ENCODE data around the gene MRPS18A. TPM values are rescaled to one million over a fixed set of nuclear protein-coding genes. Genes with fewer than 3 reads are reported as not detected.

Gene MRPS18A
- total and polyA plus RNA-seq, 2 of the 8 experiments (the other 6 are each of a cell fraction or from before 2014, with no cell fraction given) = 48.3 to 121 TPM

GRCh38 chr6:43716099-43716498 is 28.5 kb upstream of the MRPS18A start:
- Histone ChIP-seq H3K23ac (ENCODE audit: insufficient read length) (no peak overlapping the region), H2BK15ac (ENCODE audit: low read length) (no peak overlapping the region), H3K9ac (replicated peaks in 1 of 4; ENCODE audit: extremely low read depth in 1 of 4, low read depth in 3 of 4, low read length in 3 of 4) (no peak overlapping the region), H3K79me1 (ENCODE audit: low read depth, low read length) (no peaks in the 10 kb centered on the region), H2AK5ac (ENCODE audit: low read depth, low read length) (no peak overlapping the region), H3K18ac (ENCODE audit: extremely low read depth, low read length) (no peak overlapping the region; the same call in 1 of the 2 replicates), H4K5ac (ENCODE audit: insufficient read length, low read depth, low read length) (no peak overlapping the region), H3K9me3 (ENCODE audit: insufficient read depth in 2 of 2, low read depth in 1 of 2, low read length in 1 of 2) (no peaks in the 10 kb centered on the region), H2BK12ac (ENCODE audit: low read depth, low read length) (no peak overlapping the region), H2BK20ac (ENCODE audit: low read length) (no peak overlapping the region), H3K4me2 (ENCODE audit: insufficient read depth in 1 of 2, low read depth in 2 of 2, low read length in 2 of 2) (0 out of 4 replicates have a peak overlapping the region, but pooled peaks of 1 of the 2 experiments have one; percentile 5), H4K20me1 (replicated peaks in 1 of 2; ENCODE audit: control insufficient read depth in 1 of 2, insufficient read depth in 2 of 2, low read length in 2 of 2) (no peaks in the 10 kb centered on the region), H3K36me3 (ENCODE audit: control insufficient read depth in 2 of 4, insufficient read depth in 4 of 4, low read length in 3 of 4) (no peaks in the 10 kb centered on the region), H2AFZ (ENCODE audit: low read length) (no peak overlapping the region), H3K4me1 (replicated peaks in 1 of 4; ENCODE audit: control insufficient read depth in 3 of 4, insufficient read depth in 4 of 4, low read length in 3 of 4) (peaks cover 0 to 7% (median 4%) of the 10 kb centered on the region in 4 experiments; a peak in 4 of 7 replicates), H3K4me3 (ENCODE audit: extremely low read depth in 1 of 4, insufficient read depth in 2 of 4, low read depth in 3 of 4, low read length in 4 of 4) (no peak overlapping the region), H4K8ac (ENCODE audit: extremely low read depth, insufficient read depth, low read length) (peak overlapping the region; percentile 14; the same call in 1 of the 2 replicates), H2BK120ac (replicated peaks; ENCODE audit: low read depth, low read length) (no peak overlapping the region), H3K23me2 (ENCODE audit: low read depth, low read length) (no peaks in the 10 kb centered on the region), H3K27ac (ENCODE audit: low read depth, low read length) (no peak overlapping the region), H3K27me3 (replicated peaks in 1 of 4; ENCODE audit: control insufficient read depth in 3 of 4, extremely low read depth in 1 of 4, insufficient read depth in 3 of 4, low read length in 3 of 4) (no peaks in the 10 kb centered on the region), H3K4ac (replicated peaks; ENCODE audit: insufficient read length, low read depth, low read length) (no peak overlapping the region), H3K79me2 (ENCODE audit: control insufficient read depth in 1 of 2, insufficient read depth in 2 of 2, low read length in 2 of 2) (no peaks in the 10 kb centered on the region), H2BK5ac (ENCODE audit: low read depth, low read length) (no peak overlapping the region), H3K56ac (replicated peaks; ENCODE audit: insufficient read length, low read depth, low read length) (no peak overlapping the region), H3K14ac (ENCODE audit: insufficient read length) (no peak overlapping the region), H4K91ac (replicated peaks; ENCODE audit: insufficient read length, low read length) (peak overlapping the region; percentile 59)
- FAIRE-seq = no peak
- 69% methylated on average over 8 of the region's 9 CpGs; no CpG with 5 or more reads in 1 of the 2 experiments for WGBS, 2 experiments (ENCODE audit: extremely low coverage in 1 of 2, insufficient coverage in 1 of 2, insufficient read length in 1 of 2, insufficient replicate concordance in 2 of 2, low coverage in 1 of 2, low lambda C conversion rate in 2 of 2, missing lambda C conversion rate in 1 of 2)
- POLR2A ChIA-PET (ENCODE audit: partially characterized antibody) = interaction anchor here (0.7 to 3.3 kb wide), 2 partner anchors 57 to 169 kb away, joined by 3 to 9 read pairs; no protein-coding TSS in a partner anchor
- DNase-seq (ENCODE audit: low read depth in 1 of 2, low spot score in 2 of 2) = no peak
- CTCF ChIA-PET (ENCODE audit: partially characterized antibody) = interaction anchor here (0.6 to 3.6 kb wide), 6 partner anchors 8 to 348 kb away, joined by 3 to 26 read pairs (median 4); partner anchors contain the start of gene VEGFA
- no peak for TF ChIP-seq E2F6 (IDR thresholded peaks at IDR 0.05)
- TF ChIP-seq GABPA (IDR thresholded peaks at IDR 0.05; ENCODE audit: borderline replicate concordance, insufficient read depth, low read length) = no peak
- TF ChIP-seq BACH1 (IDR thresholded peaks at IDR 0.05; ENCODE audit: low read length) = no peak
- no peak for TF ChIP-seq CHD1 (IDR thresholded peaks at IDR 0.05; ENCODE audit: low read depth, low read length)
- TF ChIP-seq SRF (IDR thresholded peaks at IDR 0.05; ENCODE audit: low read depth, low read length) = no peak
- TF ChIP-seq CTCF (IDR thresholded peaks at IDR 0.05; ENCODE audit: control extremely low read depth in 1 of 3, insufficient read depth in 1 of 3, low read depth in 1 of 3, low read length in 3 of 3) = no peak
- TF ChIP-seq SIX5 (IDR thresholded peaks at IDR 0.05; ENCODE audit: low read depth, low read length) = no peak
- TF ChIP-seq EP300 (IDR thresholded peaks at IDR 0.05; ENCODE audit: borderline replicate concordance in 1 of 2, low read depth in 2 of 2, low read length in 2 of 2) = no peak
- TF ChIP-seq POLR2AphosphoS5 (IDR thresholded peaks at IDR 0.05; ENCODE audit: low read depth, low read length) = no peak
- no peak for TF ChIP-seq HDAC2 (IDR thresholded peaks at IDR 0.05; ENCODE audit: borderline replicate concordance in 1 of 2, low read depth in 2 of 2, low read length in 2 of 2)

Measured in H1 (cell line).